HG03558 (cell line): ENCODE results near the gene PHC3.
"Not testable (repeated sequence)": the region's sequence is repeated elsewhere in the genome, so short reads cannot be mapped to it uniquely, and the experiment has no call there.

ENCODE experiments used
- ATAC-seq: cut with Tn5 transposase; IDR thresholded peaks from one replicate; pipeline ENCODE4 v1.9.1; 2021; ENCODE audit warnings: moderate number of reproducible peaks; ENCODE audit not compliant: unreplicated experiment; ENCODE audit errors: extremely low read depth

Gene PHC3

GRCh38 chr3:170142373-170142772 lies 39.2 kb downstream of the PHC3 start:
- no peak for ATAC-seq

- no peak for ATAC-seq
Observed at GRCh38 chr3:170137986-170138385, 43.5 kb downstream of the PHC3 start.

GRCh38 chr3:170132335-170132734 lies 49.2 kb downstream of the PHC3 start:
- no peak for ATAC-seq

- no peak for ATAC-seq
Observed at GRCh38 chr3:170130532-170130931, 51.0 kb downstream of the PHC3 start.

GRCh38 chr3:170128977-170129431 lies 52.5 kb downstream of the PHC3 start:
- ATAC-seq, result no peak

- ATAC-seq, result peak; percentile 86
Observed at GRCh38 chr3:170128259-170128976, 53.1 kb downstream of the PHC3 start.

- ATAC-seq, result no peak
Observed at GRCh38 chr3:170117134-170117533, 64.4 kb downstream of the PHC3 start.

- ATAC-seq, result not testable (repeated sequence)
Observed at GRCh38 chr3:170114165-170114564, 67.4 kb downstream of the PHC3 start.

GRCh38 chr3:170111147-170111771 lies 70.3 kb downstream of the PHC3 start:
- no peak for ATAC-seq

- no peak for ATAC-seq
Observed at GRCh38 chr3:170109579-170110293, 71.8 kb downstream of the PHC3 start.

GRCh38 chr3:170108955-170109354 lies 72.6 kb downstream of the PHC3 start:
- ATAC-seq, result no peak

- ATAC-seq, result no peak
Observed at GRCh38 chr3:170107941-170108340, 73.6 kb downstream of the PHC3 start.

- no peak for ATAC-seq
Observed at GRCh38 chr3:170102431-170102830, 79.1 kb downstream of the PHC3 start.

- ATAC-seq, result no peak
Observed at GRCh38 chr3:170100944-170101343, 80.6 kb downstream of the PHC3 start.

GRCh38 chr3:170098753-170099152 lies 82.8 kb downstream of the PHC3 start:
- ATAC-seq, result no peak

- ATAC-seq, result no peak
Observed at GRCh38 chr3:170096342-170096741, 85.2 kb downstream of the PHC3 start.

- ATAC-seq, result no peak
Observed at GRCh38 chr3:170095771-170096170, 85.8 kb downstream of the PHC3 start.

- no peak for ATAC-seq
Observed at GRCh38 chr3:170092907-170093306, 88.6 kb downstream of the PHC3 start.

- ATAC-seq, result no peak
Observed at GRCh38 chr3:170090601-170090981, 90.9 kb downstream of the PHC3 start.

GRCh38 chr3:170089862-170090600 lies 91.5 kb downstream of the PHC3 start:
- no peak for ATAC-seq

GRCh38 chr3:170085396-170085795 lies 96.1 kb downstream of the PHC3 start:
- no peak for ATAC-seq
